GM12864 (cell line): Measurements from ENCODE around the gene MYO3A.

Experiments used
- DNase-seq: peaks from one replicate; pipeline ENCODE4 v3.0.0-alpha.2; 2011; ENCODE audit warnings: low read depth
- H3K4me3 ChIP-seq: 2 replicates; pipeline ENCODE4 v1.5.1; 2011; ENCODE audit warnings: mild to moderate bottlenecking, low read depth, low read length, control low read depth
- TF ChIP-seq, protein P1 (sequence below): IDR thresholded peaks from 2 replicates; pipeline ENCODE4 v1.5.1; 2011; ENCODE audit warnings: low read depth, mild to moderate bottlenecking, moderate library complexity, low read length, control low read depth, inconsistent platforms; ENCODE audit errors: missing control alignments

The MYO3A gene, protein sequence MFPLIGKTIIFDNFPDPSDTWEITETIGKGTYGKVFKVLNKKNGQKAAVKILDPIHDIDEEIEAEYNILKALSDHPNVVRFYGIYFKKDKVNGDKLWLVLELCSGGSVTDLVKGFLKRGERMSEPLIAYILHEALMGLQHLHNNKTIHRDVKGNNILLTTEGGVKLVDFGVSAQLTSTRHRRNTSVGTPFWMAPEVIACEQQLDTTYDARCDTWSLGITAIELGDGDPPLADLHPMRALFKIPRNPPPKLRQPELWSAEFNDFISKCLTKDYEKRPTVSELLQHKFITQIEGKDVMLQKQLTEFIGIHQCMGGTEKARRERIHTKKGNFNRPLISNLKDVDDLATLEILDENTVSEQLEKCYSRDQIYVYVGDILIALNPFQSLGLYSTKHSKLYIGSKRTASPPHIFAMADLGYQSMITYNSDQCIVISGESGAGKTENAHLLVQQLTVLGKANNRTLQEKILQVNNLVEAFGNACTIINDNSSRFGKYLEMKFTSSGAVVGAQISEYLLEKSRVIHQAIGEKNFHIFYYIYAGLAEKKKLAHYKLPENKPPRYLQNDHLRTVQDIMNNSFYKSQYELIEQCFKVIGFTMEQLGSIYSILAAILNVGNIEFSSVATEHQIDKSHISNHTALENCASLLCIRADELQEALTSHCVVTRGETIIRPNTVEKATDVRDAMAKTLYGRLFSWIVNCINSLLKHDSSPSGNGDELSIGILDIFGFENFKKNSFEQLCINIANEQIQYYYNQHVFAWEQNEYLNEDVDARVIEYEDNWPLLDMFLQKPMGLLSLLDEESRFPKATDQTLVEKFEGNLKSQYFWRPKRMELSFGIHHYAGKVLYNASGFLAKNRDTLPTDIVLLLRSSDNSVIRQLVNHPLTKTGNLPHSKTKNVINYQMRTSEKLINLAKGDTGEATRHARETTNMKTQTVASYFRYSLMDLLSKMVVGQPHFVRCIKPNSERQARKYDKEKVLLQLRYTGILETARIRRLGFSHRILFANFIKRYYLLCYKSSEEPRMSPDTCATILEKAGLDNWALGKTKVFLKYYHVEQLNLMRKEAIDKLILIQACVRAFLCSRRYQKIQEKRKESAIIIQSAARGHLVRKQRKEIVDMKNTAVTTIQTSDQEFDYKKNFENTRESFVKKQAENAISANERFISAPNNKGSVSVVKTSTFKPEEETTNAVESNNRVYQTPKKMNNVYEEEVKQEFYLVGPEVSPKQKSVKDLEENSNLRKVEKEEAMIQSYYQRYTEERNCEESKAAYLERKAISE (N-terminal part only)

DNA sequence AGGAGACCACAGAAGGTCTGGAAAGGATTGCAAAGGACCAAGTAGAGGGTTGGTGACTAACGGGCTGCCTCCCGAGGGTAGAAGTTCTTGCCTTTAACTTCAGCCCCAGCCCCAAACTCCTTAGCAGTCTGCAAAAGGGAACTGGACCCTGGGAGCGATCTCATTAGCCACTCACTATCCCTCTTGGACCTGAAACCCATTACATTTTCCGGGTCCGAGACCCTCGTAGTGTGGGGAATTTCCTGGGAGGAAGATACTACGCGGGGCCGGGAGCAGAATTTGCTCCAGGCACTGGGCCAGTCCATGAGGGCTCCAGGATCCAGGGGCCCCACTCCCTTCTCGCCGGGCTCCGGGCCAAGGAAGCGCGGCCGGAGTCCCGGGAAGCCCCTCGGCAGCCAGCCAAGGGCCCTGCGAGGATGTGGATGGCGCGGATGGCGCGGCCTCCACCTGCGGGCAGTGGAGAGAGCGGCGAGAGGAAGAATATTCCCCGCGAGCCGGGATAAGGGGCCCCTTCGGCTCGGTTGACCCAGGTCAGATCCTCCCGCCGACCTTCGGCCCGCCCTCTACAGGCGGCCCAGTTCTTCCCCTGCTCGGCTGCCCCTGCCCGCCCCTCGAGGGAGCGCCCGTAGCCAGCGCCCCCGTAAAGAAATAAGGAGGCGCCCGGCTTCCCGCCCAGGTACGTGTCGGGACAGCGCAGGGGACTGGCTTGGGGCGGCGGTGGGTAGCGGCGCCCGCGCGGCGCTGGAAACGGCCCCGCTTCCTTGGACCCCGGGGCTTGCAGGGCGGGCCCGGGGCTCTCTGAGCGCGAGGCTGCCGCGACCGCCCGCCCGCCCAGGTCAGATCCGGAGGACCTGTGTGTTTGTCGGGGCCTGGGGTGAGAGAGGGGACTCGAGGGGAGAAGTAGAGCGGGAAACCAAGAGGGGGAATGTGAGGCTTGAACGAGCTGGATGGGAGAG is at the start of gene MYO3A:
Gene MYO3A (plus strand): TSS at position 577 of the 956 bp plus-strand sequence. CDS start 17,882 bp downstream, outside the sequence.
- H3K4me3 ChIP-seq = no peak within 1 kb of the TSS
- TF ChIP-seq, protein P1, sequence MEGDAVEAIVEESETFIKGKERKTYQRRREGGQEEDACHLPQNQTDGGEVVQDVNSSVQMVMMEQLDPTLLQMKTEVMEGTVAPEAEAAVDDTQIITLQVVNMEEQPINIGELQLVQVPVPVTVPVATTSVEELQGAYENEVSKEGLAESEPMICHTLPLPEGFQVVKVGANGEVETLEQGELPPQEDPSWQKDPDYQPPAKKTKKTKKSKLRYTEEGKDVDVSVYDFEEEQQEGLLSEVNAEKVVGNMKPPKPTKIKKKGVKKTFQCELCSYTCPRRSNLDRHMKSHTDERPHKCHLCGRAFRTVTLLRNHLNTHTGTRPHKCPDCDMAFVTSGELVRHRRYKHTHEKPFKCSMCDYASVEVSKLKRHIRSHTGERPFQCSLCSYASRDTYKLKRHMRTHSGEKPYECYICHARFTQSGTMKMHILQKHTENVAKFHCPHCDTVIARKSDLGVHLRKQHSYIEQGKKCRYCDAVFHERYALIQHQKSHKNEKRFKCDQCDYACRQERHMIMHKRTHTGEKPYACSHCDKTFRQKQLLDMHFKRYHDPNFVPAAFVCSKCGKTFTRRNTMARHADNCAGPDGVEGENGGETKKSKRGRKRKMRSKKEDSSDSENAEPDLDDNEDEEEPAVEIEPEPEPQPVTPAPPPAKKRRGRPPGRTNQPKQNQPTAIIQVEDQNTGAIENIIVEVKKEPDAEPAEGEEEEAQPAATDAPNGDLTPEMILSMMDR = no peak
- DNase-seq = no peak

DNA sequence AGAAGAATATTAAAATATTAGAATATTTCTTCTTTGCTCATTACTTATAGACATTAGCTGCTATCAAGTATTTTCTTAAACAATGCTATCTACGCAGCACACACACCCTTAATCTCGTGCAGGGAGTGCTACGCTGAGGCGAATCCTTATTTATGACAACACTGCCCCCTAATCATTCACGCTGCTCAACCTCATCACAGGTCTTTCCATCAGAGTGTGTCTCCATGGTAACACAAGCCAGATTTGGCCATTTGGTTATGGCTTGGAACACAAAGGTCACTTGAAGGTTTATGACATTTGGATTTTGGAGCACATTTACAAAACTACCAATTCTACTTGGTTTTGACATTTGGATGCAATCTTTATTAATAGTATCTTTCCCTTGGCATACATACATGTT is 45.4 kb upstream of the MYO3A start:
- no peak overlapping the region for H3K4me3 ChIP-seq
- TF ChIP-seq, protein P1 = no peak
- DNase-seq = no peak

DNA sequence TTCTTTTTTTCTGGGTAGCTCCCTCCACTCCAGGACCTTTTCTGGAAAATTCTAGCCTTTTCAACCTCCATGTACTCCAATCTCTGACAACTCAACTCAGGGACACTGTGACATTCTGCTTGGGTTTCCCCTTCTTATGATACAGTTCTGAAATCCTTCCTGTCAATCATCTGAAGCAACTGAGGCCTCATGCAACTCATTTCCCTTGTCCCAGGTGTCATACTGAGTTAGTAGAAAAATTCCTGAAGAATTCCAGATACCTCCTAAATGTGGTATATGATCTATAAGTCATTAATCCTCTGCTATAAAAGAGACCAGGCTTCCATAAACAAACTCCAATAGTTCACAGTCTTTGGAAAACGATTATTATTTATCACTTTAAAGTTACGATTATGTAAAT is 43.0 kb upstream of the MYO3A start:
- no peak for DNase-seq
- TF ChIP-seq, protein P1 = no peak
- no peak overlapping the region for H3K4me3 ChIP-seq

DNA sequence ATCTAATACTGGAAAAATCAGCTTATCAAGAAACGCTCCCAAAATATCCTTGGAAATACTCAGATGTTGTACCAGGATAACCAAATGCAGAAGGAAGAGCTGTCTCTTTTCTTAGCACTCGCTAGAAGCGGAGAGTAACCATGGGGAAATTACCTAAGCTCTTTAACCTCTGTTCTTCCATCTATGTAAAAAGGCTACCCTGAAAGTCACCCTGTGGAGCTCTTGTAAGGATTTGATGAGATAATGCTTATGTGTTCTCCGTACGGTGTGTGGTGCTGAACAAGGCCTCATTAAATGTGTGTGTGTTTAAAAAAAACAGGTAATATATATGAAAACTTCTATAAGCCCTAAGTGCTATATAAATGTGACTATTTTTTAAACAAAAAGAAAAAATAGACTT is 38.2 kb upstream of the MYO3A start:
- H3K4me3 ChIP-seq = no peak overlapping the region
- no peak for DNase-seq
- TF ChIP-seq, protein P1 = no peak

DNA sequence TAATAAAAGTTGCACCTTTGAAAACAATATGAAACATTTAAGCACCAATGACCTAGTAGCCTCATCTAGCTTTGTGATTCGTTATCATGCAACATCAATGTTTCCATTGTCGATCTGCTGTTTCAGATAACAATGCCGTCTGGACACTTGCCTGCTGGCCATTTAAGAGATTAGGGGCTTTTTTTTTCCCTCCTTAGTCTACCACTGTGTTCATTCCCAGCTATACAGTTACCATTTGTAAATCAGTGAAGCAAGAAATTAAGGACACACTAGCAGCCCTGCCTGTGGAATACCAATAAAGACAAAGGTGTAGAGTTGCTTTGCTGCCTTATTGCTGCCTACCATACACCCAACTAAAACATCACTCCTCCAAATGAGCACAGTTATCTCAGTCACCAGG is 37.6 kb upstream of the MYO3A start:
- TF ChIP-seq, protein P1 = no peak
- DNase-seq = no peak
- H3K4me3 ChIP-seq = no peak overlapping the region

DNA sequence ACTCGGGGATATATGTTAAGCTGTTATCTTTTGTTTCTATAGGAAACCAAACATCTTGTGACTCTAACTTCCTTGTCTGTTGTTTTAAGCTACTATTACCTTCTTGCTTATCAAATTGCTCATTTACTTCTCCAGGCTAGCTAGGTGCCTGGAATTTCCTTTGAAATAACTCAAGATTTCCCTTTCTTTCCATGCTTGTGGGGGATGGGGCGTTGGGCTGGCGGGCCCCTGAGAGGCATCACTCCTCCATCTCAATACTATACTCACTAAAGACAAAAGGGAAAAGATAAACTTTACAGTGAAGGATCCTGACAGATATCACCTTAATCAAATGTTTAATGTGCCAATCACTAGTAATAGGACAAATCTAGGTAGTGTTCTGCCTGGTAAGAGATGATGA is 34.7 kb upstream of the MYO3A start:
- DNase-seq = no peak
- H3K4me3 ChIP-seq = no peak overlapping the region
- TF ChIP-seq, protein P1 = no peak
